Activated naive CD8-positive, alpha-beta T cell treated with anti-CD3 and anti-CD28 coated beads for 36 hours (primary cell): ENCODE results near the gene TSNAXIP1. TPM values are rescaled to one million over a fixed set of nuclear protein-coding genes. Genes with fewer than 3 reads are reported as not detected.

ENCODE experiments used
- DNase-seq: peaks from one replicate; pipeline ENCODE4 v3.0.0; 2021
- H3K27ac Mint-ChIP-seq: one replicate; pipeline ENCODE4 v1.8.0; 2022; ENCODE audit warnings: mild to moderate bottlenecking, moderate library complexity, mixed read lengths
- H3K27me3 Mint-ChIP-seq: one replicate; pipeline ENCODE4 v1.8.0; 2022; ENCODE audit warnings: mild to moderate bottlenecking, mixed read lengths
- H3K36me3 Mint-ChIP-seq: one replicate; pipeline ENCODE4 v1.8.0; 2021; ENCODE audit warnings: mild to moderate bottlenecking, mixed read lengths
- H3K4me1 Mint-ChIP-seq: one replicate; pipeline ENCODE4 v1.8.0; 2021; ENCODE audit warnings: mixed read lengths
- H3K4me3 Mint-ChIP-seq: one replicate; pipeline ENCODE4 v1.8.0; 2022; ENCODE audit warnings: mild to moderate bottlenecking, moderate library complexity, mixed read lengths
- H3K9me3 Mint-ChIP-seq: one replicate; pipeline ENCODE4 v1.8.0; 2022; ENCODE audit warnings: mixed read lengths
- total RNA-seq, 2 experiments: library from RNA; stranded (reverse); gene quantifications; one replicate each; pipeline ENCODE4 v1.2.3, GENCODE V29; 2021

Gene TSNAXIP1
- total RNA-seq, 2 experiments from 2014 or later = 0.70 to 0.72 TPM

DNA sequence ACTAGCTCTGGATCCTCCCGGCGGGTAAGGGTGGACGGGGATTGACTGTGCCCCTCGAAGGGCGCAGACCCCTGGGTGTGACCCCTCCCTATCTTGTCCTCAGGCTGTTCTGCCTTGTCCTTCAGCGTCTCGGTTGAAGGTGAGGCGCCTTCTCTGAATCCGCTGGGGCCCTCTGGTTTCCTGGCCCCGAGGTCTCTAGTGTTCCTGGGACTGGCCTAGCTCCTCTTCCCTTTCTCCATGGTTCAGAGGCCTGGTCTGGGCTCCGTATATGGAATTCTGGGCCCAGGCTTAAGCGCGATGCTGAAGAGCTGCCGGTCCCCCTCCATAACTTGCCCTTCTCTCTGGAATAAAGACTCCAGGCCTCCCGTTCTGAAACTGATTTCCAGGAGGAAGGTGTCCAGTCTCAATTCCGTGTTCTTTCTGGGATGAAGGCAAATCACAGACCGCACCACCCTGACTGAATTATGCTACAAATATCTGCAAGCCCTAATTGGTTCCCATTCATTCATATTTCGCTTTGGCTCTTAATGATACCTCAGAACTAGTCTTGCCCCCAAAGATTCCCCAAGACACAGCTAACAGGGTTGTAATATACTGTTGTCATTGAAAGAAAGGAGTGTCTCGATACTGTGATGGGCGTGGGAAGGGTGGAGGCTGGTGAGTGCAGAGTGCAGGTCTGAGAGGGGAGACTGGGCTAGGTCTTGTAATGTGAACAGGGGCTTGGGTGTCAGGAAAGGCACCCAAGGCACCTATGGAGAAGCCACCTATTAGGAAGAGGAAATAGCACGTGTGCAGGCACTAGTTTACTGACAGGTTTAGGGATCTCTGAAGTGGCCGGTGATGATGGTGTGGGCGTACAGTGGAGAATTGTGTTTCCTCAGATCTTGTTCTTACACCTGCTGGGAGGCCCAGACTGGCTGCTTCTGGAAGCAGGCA, 67.0 kb downstream of the TSNAXIP1 start:
- Mint-ChIP-seq H3K27ac (peak overlapping the region; percentile 90), H3K4me1 (peaks cover 20% of the 10 kb centered on the region), H3K36me3 (peaks cover 15% of the 10 kb centered on the region), H3K27me3 (no peaks in the 10 kb centered on the region), H3K9me3 (no peaks in the 10 kb centered on the region), H3K4me3 (peak overlapping the region; percentile 89)
- no peak for DNase-seq

GRCh38 chr16:67874372-67874771, 67.7 kb downstream of the TSNAXIP1 start:
- Mint-ChIP-seq H3K27ac (peak overlapping the region; percentile 90), H3K9me3 (no peaks in the 10 kb centered on the region), H3K36me3 (peaks cover 15% of the 10 kb centered on the region), H3K4me1 (peaks cover 20% of the 10 kb centered on the region), H3K4me3 (peak overlapping the region; percentile 89), H3K27me3 (no peaks in the 10 kb centered on the region)
- no peak for DNase-seq

DNA sequence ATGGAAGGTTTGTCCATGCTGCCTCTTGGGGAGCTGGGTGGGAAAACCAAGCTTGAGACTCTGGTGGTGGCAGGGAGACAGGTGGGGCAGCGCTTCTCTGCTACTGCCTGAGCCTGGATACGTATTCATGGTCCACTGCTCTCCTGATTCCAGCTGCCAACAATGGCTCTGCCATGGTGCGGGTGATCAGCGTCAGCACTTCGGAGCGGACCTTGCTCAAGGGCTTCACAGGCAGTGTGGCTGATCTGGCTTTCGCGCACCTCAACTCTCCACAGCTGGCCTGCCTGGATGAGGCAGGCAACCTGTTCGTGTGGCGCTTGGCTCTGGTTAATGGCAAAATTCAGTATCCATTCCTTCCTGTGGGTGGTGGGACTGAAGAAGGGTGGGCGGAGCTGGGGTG, 70.4 kb downstream of the TSNAXIP1 start:
- Mint-ChIP-seq H3K4me3 (no peak overlapping the region), H3K4me1 (peaks cover 20% of the 10 kb centered on the region), H3K27me3 (no peaks in the 10 kb centered on the region), H3K36me3 (peaks cover 18% of the 10 kb centered on the region), H3K27ac (no peak overlapping the region), H3K9me3 (no peaks in the 10 kb centered on the region)
- DNase-seq = no peak

Other genes with a start within 250 kb of the TSNAXIP1 start
- gene CTCF, start 244.4 kb upstream of the TSNAXIP1 start, total RNA-seq = 10 to 100 TPM; 55.8 to 55.9 TPM
- gene CARMIL2, start 161.7 kb upstream of the TSNAXIP1 start, total RNA-seq = 100 to 1,000 TPM; 136 to 140 TPM
- gene ACD, start 146.6 kb upstream of the TSNAXIP1 start, total RNA-seq = 10 to 100 TPM; 48.0 to 50.3 TPM
- 1 to 10 TPM; 7.8 to 9.4 TPM for gene PARD6A, start 145.9 kb upstream of the TSNAXIP1 start, total RNA-seq
- 10 to 100 TPM in 1 of 2 experiments, 1 to 10 TPM in 1; 9.3 to 10.7 TPM for gene ENKD1, start 140.1 kb upstream of the TSNAXIP1 start, total RNA-seq
- 1 to 10 TPM; 1.3 to 1.8 TPM for gene C16orf86, start 140.1 kb upstream of the TSNAXIP1 start, total RNA-seq
- 10 to 100 TPM; 13.1 to 14.0 TPM for gene GFOD2, start 87.6 kb upstream of the TSNAXIP1 start, total RNA-seq
- gene RANBP10, start 329 bp upstream of the TSNAXIP1 start, total RNA-seq = 10 to 100 TPM; 16.1 to 16.2 TPM
- gene THAP11, start 35.4 kb downstream of the TSNAXIP1 start, total RNA-seq = 10 to 100 TPM; 45.9 to 47.5 TPM
- 100 to 1,000 TPM; 174 to 181 TPM for gene NUTF2, start 40.0 kb downstream of the TSNAXIP1 start, total RNA-seq
- 10 to 100 TPM; 42.2 to 42.4 TPM for gene CENPT, start 40.8 kb downstream of the TSNAXIP1 start, total RNA-seq
- gene EDC4, start 66.2 kb downstream of the TSNAXIP1 start, total RNA-seq = 100 to 1,000 TPM in 1 of 2 experiments, 10 to 100 TPM in 1; 99.6 to 102 TPM
- not detected for gene NRN1L, start 78.0 kb downstream of the TSNAXIP1 start, total RNA-seq
- 10 to 100 TPM in 1 of 2 experiments, 1 to 10 TPM in 1; 9.9 to 10.6 TPM for gene PSKH1, start 86.4 kb downstream of the TSNAXIP1 start, total RNA-seq
- gene CTRL, start 125.0 kb downstream of the TSNAXIP1 start, total RNA-seq = 1 to 10 TPM; 6.2 to 6.8 TPM
- gene PSMB10, start 130.0 kb downstream of the TSNAXIP1 start, total RNA-seq = 100 to 1,000 TPM; 220 to 235 TPM
- gene LCAT, start 137.2 kb downstream of the TSNAXIP1 start, total RNA-seq = 10 to 100 TPM; 11.3 to 11.4 TPM
- 10 to 100 TPM; 27.4 to 29.5 TPM for gene SLC12A4, start 161.7 kb downstream of the TSNAXIP1 start, total RNA-seq
- gene DPEP3, start 173.6 kb downstream of the TSNAXIP1 start, total RNA-seq = under 1 TPM; 0.29 to 0.42 TPM
- gene DPEP2, start 192.6 kb downstream of the TSNAXIP1 start, total RNA-seq = 1 to 10 TPM; 1.8 to 2.7 TPM
- not detected for gene DPEP2NB, start 209.0 kb downstream of the TSNAXIP1 start, total RNA-seq
- gene DDX28, start 216.3 kb downstream of the TSNAXIP1 start, total RNA-seq = 10 to 100 TPM; 32.0 to 32.3 TPM
- gene DUS2, start 216.4 kb downstream of the TSNAXIP1 start, total RNA-seq = 10 to 100 TPM; 34.6 to 39.1 TPM